HG03442 (cell line): Measurements from ENCODE around the gene SLC6A3.
"Not testable (repeated sequence)": the region's sequence is repeated elsewhere in the genome, so short reads cannot be mapped to it uniquely, and the experiment has no call there.

Experiments
- ATAC-seq: cut with Tn5 transposase; IDR thresholded peaks from one replicate; pipeline ENCODE4 v1.9.1; 2021; ENCODE audit warnings: mild to moderate bottlenecking, moderate library complexity; ENCODE audit not compliant: unreplicated experiment

SLC6A3 gene

GRCh38 chr5:1422522-1422921, 22.7 kb downstream of the SLC6A3 start:
- not testable (repeated sequence) for ATAC-seq

GRCh38 chr5:1421521-1422341, 23.5 kb downstream of the SLC6A3 start:
- ATAC-seq = no peak

- no peak for ATAC-seq
Observed at GRCh38 chr5:1420211-1421195, 24.7 kb downstream of the SLC6A3 start.

GRCh38 chr5:1419476-1420210, 25.6 kb downstream of the SLC6A3 start:
- no peak for ATAC-seq

- ATAC-seq = no peak
Observed at GRCh38 chr5:1418921-1419280, 26.3 kb downstream of the SLC6A3 start.

- ATAC-seq = no peak
Observed at GRCh38 chr5:1418238-1418920, 26.9 kb downstream of the SLC6A3 start.

- no peak for ATAC-seq
Observed at GRCh38 chr5:1417586-1418225, 27.5 kb downstream of the SLC6A3 start.

- no peak for ATAC-seq
Observed at GRCh38 chr5:1416856-1417469, 28.3 kb downstream of the SLC6A3 start.

GRCh38 chr5:1415626-1416360, 29.4 kb downstream of the SLC6A3 start:
- no peak for ATAC-seq

GRCh38 chr5:1415059-1415425, 30.2 kb downstream of the SLC6A3 start:
- ATAC-seq = no peak

GRCh38 chr5:1414311-1415058, 30.8 kb downstream of the SLC6A3 start:
- ATAC-seq = no peak

GRCh38 chr5:1413611-1414241, 31.5 kb downstream of the SLC6A3 start:
- no peak for ATAC-seq

- ATAC-seq = no peak
Observed at GRCh38 chr5:1413211-1413610, 32.0 kb downstream of the SLC6A3 start.

GRCh38 chr5:1412621-1413020, 32.6 kb downstream of the SLC6A3 start:
- ATAC-seq = no peak

GRCh38 chr5:1412163-1412562, 33.1 kb downstream of the SLC6A3 start:
- ATAC-seq = no peak

GRCh38 chr5:1411099-1411498, 34.1 kb downstream of the SLC6A3 start:
- no peak for ATAC-seq

GRCh38 chr5:1410156-1411014, 34.9 kb downstream of the SLC6A3 start:
- no peak for ATAC-seq
